ENCODE results near the gene CLMN.

Gene CLMN

GRCh38 chr14:95236221-95236620, 83.5 kb downstream of the CLMN start:
- DNase-seq: no peak

- DNase-seq: no peak
These were observed 83.9 kb downstream of the CLMN start for GRCh38 chr14:95235767-95236166.

DNA sequence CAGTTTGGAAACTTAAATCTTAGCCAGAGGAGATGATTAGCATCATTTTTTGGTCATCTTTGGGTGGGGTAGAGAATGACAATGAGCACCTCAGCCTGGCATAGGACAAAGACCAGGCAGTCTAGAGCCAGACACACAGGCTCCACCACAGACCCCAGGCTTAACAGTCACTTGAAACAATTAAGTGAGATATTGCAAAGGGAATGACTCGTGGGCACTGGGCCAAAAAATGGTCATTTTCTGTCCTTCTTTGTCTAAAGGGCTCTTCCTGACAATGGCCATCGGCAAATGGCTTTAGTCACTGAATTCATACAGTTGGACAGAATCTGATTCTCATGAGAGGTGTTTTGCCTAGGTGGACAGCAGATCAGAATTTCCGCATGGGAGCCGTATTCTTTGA, 84.4 kb downstream of the CLMN start:
- DNase-seq: no peak

DNA sequence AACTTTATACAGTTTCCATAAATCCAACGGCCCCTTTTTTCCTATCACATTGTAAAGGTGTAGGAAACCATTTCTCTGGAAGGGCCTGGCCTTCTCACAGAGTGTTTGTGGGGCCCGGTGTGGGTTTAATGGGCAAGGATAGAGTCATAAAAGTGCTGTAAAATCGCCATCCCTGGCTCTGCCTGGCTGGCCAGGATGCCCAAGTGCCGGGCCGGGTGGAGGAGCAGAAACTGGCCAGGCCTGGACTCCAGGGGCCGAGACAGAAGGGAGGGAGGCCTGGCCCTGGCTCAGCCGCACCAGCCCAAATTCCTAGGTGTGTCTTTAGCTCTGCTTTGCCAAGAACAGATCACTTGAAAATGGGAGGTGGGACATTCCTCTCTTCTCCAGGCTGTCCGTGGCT, 85.3 kb downstream of the CLMN start:
- DNase-seq: no peak

- no peak for DNase-seq
These were observed 85.9 kb downstream of the CLMN start for GRCh38 chr14:95233702-95234241.

DNA sequence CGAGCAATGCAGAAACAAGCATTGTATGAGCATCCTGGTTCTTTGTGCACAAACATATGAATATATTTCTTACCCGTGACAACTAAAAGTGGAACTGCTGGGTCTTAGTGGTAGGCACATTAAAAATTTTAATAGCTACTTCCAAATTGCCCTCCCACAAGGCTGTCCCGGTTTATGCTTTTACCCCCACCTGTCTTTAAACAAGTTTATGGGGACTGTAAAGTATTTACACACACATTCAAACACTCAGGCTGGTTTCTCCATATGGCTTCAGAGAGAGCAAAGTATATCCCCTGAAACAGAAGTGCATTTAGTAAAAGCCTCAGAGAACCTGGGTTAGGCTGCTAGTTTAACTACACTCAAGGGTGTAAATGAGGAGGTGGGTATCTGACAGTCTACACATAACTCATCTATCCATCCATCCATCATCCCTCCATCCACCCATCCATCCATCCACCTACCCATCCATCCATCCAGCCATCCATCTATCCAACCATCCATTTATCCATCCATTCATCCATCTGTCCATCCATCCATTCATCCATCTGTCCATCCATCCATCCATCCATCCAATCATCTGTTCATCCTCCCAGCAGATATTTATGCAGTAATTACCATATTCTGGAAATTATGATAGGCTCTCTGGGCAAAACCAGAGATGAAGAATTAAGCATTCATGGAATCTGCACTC, 86.7 kb downstream of the CLMN start:
- DNase-seq: no peak

GRCh38 chr14:95231966-95232633, 87.6 kb downstream of the CLMN start:
- no peak for DNase-seq

- no peak for DNase-seq
These were observed 90.0 kb downstream of the CLMN start for GRCh38 chr14:95229749-95230148.

GRCh38 chr14:95228240-95228639, 91.5 kb downstream of the CLMN start:
- DNase-seq: no peak

- no peak for DNase-seq
These were observed 92.3 kb downstream of the CLMN start for GRCh38 chr14:95227279-95227860.

DNA sequence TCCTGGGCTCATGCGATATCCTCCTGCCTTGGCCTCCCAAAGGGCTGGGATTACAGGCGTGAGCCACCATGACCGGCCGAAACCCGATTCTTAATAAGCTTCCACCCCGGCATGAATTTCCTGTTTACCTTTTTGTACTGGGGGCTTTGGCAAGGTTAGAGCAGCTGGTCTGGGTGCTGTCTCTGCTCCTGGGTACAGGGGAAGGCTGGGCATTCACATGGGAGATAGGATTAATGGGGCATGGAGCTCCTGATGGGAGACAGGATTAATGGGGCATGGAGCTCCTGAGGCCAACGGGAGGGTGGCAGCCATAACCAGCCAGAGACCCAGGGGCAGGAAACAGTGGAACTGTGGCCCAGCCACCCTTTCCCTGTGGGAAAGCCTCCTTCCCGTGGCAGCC, 92.9 kb downstream of the CLMN start:
- no peak for DNase-seq

- no peak for DNase-seq
These were observed 94.3 kb downstream of the CLMN start for GRCh38 chr14:95225251-95225887.

DNA sequence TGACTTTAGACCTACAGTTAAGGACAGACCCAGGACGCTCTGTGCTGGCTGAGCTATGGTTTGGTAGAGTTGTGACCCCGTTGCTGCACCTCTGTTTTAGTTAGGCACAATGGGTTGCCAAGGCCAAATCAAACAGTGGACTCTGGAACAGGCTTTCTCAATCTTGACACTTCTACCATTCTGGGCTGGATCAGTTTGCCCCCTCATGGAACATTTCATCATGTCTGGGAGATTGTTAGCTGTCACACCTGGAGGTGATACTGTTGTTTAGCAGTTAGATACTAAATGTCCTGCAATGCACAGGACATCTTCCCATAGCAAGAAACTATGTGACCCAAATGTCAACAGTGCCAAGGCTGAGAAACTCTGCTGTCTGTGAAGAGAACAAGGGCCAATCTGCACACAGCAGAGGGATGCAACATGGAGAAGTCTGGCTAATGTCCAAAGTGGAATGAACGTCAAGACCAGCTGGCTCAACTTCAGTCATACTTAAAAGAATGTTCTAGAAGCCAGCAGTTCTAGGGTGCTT, 96.8 kb downstream of the CLMN start:
- DNase-seq: no peak

- no peak for DNase-seq
These were observed 97.5 kb downstream of the CLMN start for GRCh38 chr14:95222151-95222631.

- no peak for DNase-seq
These were observed 98.2 kb downstream of the CLMN start for GRCh38 chr14:95221531-95221930.

DNA sequence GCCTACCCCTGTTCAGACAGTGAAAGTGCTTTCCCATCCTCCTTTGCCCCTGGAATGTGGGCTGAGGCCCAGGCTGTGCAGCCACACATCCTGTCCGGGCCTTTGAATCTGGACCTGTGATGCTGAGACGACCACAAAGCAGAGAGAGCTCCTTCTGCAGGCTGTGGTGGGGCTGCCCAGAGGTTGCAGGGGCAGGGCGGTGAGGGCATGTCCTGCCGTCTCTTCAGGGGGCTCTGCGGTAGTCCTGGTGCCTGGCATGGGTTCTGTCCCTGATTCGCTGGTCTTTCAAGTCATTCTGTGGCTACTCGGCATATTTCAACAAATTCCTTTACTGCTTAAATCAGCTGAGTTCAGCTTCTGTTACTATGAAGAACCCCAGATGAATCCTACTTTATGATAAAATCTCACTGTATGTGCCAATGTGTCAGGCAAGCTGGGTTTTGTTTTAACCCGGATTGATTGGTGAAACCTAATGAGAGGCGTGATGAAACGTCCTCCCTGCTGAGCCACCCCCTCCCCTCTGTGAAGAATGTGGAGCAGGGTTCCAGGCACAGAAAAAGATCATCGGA, 99.0 kb downstream of the CLMN start:
- no peak for DNase-seq

GRCh38 chr14:95218472-95219193, 101.1 kb downstream of the CLMN start:
- no peak for DNase-seq

DNA sequence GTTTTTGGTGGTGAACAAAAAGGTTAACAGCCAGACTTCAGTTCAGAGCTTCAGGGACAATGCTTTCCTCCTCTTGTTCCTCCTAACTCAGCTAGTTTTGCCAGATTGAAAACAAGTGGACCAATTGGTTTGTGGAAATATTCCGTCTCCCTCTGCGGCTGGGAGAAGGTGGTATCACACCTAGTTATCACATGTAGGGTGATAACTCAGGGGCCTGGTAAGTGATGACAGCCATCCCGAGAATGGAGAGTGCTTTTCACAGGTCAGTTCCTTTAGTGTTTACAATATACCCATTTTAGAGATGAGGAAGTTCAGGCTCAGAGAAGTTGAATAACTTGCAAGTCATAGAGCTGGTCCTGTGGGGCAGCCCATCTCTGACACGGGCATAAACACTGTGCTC, 101.7 kb downstream of the CLMN start:
- no peak for DNase-seq

DNA sequence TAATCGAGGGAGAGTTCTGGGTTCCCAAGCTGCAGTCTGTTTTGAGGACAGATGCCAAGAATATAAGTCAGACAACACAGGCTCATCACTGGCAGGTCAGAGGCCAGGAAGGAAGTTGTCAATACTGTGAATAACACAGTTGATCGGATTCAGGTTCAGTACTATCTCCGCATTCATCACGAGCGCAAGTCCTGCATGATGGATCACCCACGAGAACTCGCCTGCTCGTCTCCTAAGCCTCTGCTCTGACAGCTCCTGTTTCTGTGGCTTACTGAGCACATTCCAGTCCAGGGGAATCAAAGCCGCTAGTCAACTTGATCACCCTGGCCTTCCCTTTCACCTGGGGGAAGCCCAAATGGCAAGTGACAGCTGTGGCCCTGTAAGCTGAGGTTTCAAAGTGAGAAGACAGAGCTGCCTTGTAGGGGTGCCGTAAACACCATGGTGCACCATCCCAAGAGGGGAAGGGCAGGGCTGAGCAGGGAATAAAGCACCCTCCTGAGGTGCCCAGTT, 102.3 kb downstream of the CLMN start:
- no peak for DNase-seq

DNA sequence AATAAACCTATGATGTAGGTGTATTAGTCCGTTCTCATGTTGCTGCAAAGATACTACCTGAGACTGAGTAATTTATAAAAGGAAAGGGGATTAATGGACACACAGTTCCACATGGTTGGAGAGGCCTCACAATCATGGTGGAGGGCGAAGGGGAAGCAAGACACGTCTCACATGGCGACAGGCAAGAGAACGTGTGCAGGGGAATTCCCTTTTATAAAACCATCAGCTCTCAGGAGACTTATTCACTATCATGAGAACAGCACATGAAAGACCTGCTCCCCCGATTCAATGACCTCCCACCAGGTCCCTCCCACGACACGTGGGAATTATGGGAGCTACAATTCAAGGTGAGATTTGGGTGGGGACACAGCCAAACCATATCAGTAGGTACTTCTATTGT, 103.7 kb downstream of the CLMN start:
- DNase-seq: no peak

GRCh38 chr14:95215094-95215725, 104.5 kb downstream of the CLMN start:
- DNase-seq: no peak
